ENCODE measurements around the gene CLSTN3. TPM values are rescaled to one million over a fixed set of nuclear protein-coding genes. Genes with fewer than 3 reads are reported as not detected.

CLSTN3 gene
- total and polyA plus RNA-seq, 2 donors (not counting 1 experiment from before 2014, with no cell fraction given) = 11.9 to 23.5 TPM

DNA sequence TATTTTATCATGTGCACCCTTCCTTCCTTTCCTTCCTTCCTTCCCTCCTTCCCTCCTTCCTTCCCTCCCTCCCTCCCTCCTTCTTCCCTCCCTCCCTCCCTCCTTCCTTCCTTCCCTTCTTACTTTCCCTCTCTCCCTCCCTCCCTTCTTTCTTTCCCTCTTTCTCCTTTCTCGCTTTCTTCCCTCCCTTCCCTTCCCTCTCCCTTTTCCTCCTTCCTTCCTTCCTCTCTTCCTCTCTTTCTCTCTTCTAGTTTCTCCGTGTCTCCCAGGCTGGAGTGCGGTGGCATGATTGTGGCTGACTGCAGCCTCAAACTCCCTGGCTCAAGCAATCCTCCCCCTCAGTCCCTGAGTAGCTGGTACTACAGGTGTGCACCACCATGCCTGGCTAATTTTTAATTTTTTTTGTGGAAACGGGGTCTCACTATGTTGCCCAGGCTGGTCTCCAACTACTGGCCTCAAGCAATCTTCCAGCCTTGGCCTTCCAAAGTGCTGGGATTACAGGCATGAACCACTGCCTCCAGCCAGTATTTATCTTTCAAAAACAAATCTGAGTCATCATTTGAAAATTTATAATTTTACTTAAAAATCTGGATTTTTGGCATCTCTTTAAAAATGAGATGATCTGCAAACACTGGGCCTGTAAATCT is 29.0 kb upstream of the CLSTN3 start:
- no peak for DNase-seq (ENCODE audit: low read depth in 2 of 2)
- Histone ChIP-seq H3K4me2 (ENCODE audit: extremely low read depth, insufficient read depth, low read length) (no peak overlapping the region), H3K79me2 (ENCODE audit: control insufficient read depth, insufficient read depth, low read length) (no peaks in the 10 kb centered on the region), H3K4me3 (replicated peaks in 1 of 4; ENCODE audit: control extremely low read depth in 1 of 4, insufficient read depth in 1 of 4, low read depth in 3 of 4, low read length in 4 of 4) (no peak overlapping the region), H3K36me3 (ENCODE audit: control insufficient read depth, insufficient read depth, low read length) (peaks cover 10% of the 10 kb centered on the region), H3K9me3 (ENCODE audit: control insufficient read depth, insufficient read depth, low read depth, low read length) (no peaks in the 10 kb centered on the region), H3K27me3 (ENCODE audit: control insufficient read depth, insufficient read depth, low read length) (no peaks in the 10 kb centered on the region), H2AFZ (ENCODE audit: low read length) (no peak overlapping the region), H3K4me1 (ENCODE audit: control insufficient read depth, extremely low read depth, insufficient read depth, low read length) (peaks cover 2% of the 10 kb centered on the region), H3K9ac (ENCODE audit: insufficient read depth, low read length) (no peak overlapping the region), H3K27ac (ENCODE audit: insufficient read depth, low read length) (no peak overlapping the region), H4K20me1 (ENCODE audit: control insufficient read depth, extremely low read depth, insufficient read depth, low read length) (no peaks in the 10 kb centered on the region)
- TF ChIP-seq, protein P1, sequence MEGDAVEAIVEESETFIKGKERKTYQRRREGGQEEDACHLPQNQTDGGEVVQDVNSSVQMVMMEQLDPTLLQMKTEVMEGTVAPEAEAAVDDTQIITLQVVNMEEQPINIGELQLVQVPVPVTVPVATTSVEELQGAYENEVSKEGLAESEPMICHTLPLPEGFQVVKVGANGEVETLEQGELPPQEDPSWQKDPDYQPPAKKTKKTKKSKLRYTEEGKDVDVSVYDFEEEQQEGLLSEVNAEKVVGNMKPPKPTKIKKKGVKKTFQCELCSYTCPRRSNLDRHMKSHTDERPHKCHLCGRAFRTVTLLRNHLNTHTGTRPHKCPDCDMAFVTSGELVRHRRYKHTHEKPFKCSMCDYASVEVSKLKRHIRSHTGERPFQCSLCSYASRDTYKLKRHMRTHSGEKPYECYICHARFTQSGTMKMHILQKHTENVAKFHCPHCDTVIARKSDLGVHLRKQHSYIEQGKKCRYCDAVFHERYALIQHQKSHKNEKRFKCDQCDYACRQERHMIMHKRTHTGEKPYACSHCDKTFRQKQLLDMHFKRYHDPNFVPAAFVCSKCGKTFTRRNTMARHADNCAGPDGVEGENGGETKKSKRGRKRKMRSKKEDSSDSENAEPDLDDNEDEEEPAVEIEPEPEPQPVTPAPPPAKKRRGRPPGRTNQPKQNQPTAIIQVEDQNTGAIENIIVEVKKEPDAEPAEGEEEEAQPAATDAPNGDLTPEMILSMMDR (conservative IDR thresholded peaks at IDR 0.05 in 1 of 2, IDR thresholded peaks at IDR 0.05 in 1 of 2; ENCODE audit: low read depth in 1 of 2, low read length in 2 of 2) = no peak
- TF ChIP-seq EZH2 (IDR thresholded peaks at IDR 0.05; ENCODE audit: low read length, missing control alignments) = no peak

DNA sequence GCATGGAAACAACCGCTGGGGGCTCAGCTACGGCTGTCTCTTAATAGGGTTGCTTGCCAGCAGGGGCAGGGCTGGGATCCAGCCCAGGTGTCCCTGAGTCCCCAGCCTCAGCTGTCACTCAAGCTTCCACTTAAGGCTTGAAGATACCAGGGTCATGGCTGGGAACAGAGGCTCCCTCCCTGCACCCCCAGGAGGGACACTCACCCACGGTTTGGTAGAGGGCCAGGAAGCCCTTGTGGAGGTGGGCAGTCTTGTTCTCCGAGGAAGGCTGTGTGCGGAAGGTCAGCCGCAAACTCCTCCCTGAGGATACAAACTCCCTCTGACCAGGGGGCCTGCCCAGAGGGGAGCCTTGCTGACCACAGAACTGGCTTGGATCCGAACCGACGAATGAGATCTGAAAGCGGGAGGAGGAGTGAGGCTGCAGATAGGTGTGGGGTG is 28.5 kb upstream of the CLSTN3 start:
- peaks cover 2% of the 10 kb centered on the region for H3K4me1 ChIP-seq (ENCODE audit: control insufficient read depth, extremely low read depth, insufficient read depth, low read length)
- H3K79me2 ChIP-seq (ENCODE audit: control insufficient read depth, insufficient read depth, low read length) = no peaks in the 10 kb centered on the region
- H3K9me3 ChIP-seq (ENCODE audit: control insufficient read depth, insufficient read depth, low read depth, low read length) = no peaks in the 10 kb centered on the region
- peak in 1 of 2 donors; percentile 20 for DNase-seq (ENCODE audit: low read depth in 2 of 2)
- H3K27me3 ChIP-seq (ENCODE audit: control insufficient read depth, insufficient read depth, low read length) = no peaks in the 10 kb centered on the region
- no peaks in the 10 kb centered on the region for H4K20me1 ChIP-seq (ENCODE audit: control insufficient read depth, extremely low read depth, insufficient read depth, low read length)
- no peak overlapping the region for H3K4me3 ChIP-seq (replicated peaks in 1 of 4; ENCODE audit: control extremely low read depth in 1 of 4, insufficient read depth in 1 of 4, low read depth in 3 of 4, low read length in 4 of 4)
- no peak overlapping the region for H3K9ac ChIP-seq (ENCODE audit: insufficient read depth, low read length)
- H2AFZ ChIP-seq (ENCODE audit: low read length) = no peak overlapping the region
- no peak overlapping the region for H3K4me2 ChIP-seq (ENCODE audit: extremely low read depth, insufficient read depth, low read length)
- TF ChIP-seq, protein P1 (conservative IDR thresholded peaks at IDR 0.05 in 1 of 2, IDR thresholded peaks at IDR 0.05 in 1 of 2; ENCODE audit: low read depth in 1 of 2, low read length in 2 of 2) = no peak
- TF ChIP-seq EZH2 (IDR thresholded peaks at IDR 0.05; ENCODE audit: low read length, missing control alignments) = no peak
- H3K27ac ChIP-seq (ENCODE audit: insufficient read depth, low read length) = no peak overlapping the region
- H3K36me3 ChIP-seq (ENCODE audit: control insufficient read depth, insufficient read depth, low read length) = peaks cover 7% of the 10 kb centered on the region

DNA sequence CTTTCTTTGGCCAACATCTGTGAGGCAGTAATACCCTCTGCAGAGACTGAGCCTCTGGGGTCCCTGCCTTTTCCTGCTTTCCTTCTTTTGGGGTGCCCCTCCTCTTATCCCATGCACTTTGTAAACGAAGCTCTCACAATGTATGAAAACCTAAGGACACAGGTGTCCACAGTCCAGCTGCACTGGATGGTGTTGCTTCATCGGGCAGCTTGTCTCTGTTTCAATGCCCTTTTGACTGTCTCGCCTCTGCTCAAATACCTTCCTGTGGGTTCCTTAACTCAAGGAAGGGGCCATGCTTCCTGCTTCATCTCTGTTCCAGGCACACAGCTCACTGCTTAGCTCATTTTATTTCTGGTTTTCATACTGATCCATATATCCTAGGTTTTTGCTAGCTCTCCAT is 27.6 kb upstream of the CLSTN3 start:
- Histone ChIP-seq H3K9ac (ENCODE audit: insufficient read depth, low read length) (no peak overlapping the region), H3K27me3 (ENCODE audit: control insufficient read depth, insufficient read depth, low read length) (no peaks in the 10 kb centered on the region), H4K20me1 (ENCODE audit: control insufficient read depth, extremely low read depth, insufficient read depth, low read length) (no peaks in the 10 kb centered on the region), H3K9me3 (ENCODE audit: control insufficient read depth, insufficient read depth, low read depth, low read length) (no peaks in the 10 kb centered on the region), H2AFZ (ENCODE audit: low read length) (no peak overlapping the region), H3K79me2 (ENCODE audit: control insufficient read depth, insufficient read depth, low read length) (peaks cover 3% of the 10 kb centered on the region), H3K4me3 (replicated peaks in 1 of 4; ENCODE audit: control extremely low read depth in 1 of 4, insufficient read depth in 1 of 4, low read depth in 3 of 4, low read length in 4 of 4) (no peak overlapping the region), H3K4me1 (ENCODE audit: control insufficient read depth, extremely low read depth, insufficient read depth, low read length) (peaks cover 2% of the 10 kb centered on the region), H3K4me2 (ENCODE audit: extremely low read depth, insufficient read depth, low read length) (no peak overlapping the region), H3K27ac (ENCODE audit: insufficient read depth, low read length) (no peak overlapping the region), H3K36me3 (ENCODE audit: control insufficient read depth, insufficient read depth, low read length) (peaks cover 6% of the 10 kb centered on the region)
- TF ChIP-seq EZH2 (IDR thresholded peaks at IDR 0.05; ENCODE audit: low read length, missing control alignments) = no peak
- TF ChIP-seq, protein P1 (conservative IDR thresholded peaks at IDR 0.05 in 1 of 2, IDR thresholded peaks at IDR 0.05 in 1 of 2; ENCODE audit: low read depth in 1 of 2, low read length in 2 of 2) = no peak
- no peak for DNase-seq (ENCODE audit: low read depth in 2 of 2)
